ENCODE measurements around the gene HECW1. TPM values are rescaled to one million over a fixed set of nuclear protein-coding genes. Genes with fewer than 3 reads are reported as not detected.
"Not testable (repeated sequence)": the region's sequence is repeated elsewhere in the genome, so short reads cannot be mapped to it uniquely, and the experiment has no call there.

The HECW1 gene
- polyA plus RNA-seq, 3 donors, result 6.6 to 7.0 (median 6.7) TPM

- DNase-seq (ENCODE audit: extremely low read depth in 1 of 11, low read depth in 9 of 11, low spot score in 4 of 11), result no peak
Observed at GRCh38 chr7:43568529-43568928, 456.1 kb downstream of the HECW1 start.

GRCh38 chr7:43569424-43569823, 457.0 kb downstream of the HECW1 start:
- no peak for DNase-seq (ENCODE audit: extremely low read depth in 1 of 11, low read depth in 9 of 11, low spot score in 4 of 11)

- no peak for DNase-seq (ENCODE audit: extremely low read depth in 1 of 11, low read depth in 9 of 11, low spot score in 4 of 11)
Observed at GRCh38 chr7:43570688-43571365, 458.4 kb downstream of the HECW1 start.

- DNase-seq (ENCODE audit: extremely low read depth in 1 of 11, low read depth in 9 of 11, low spot score in 4 of 11), result no peak
Observed at GRCh38 chr7:43572516-43573049, 460.1 kb downstream of the HECW1 start.

- DNase-seq (ENCODE audit: extremely low read depth in 1 of 11, low read depth in 9 of 11, low spot score in 4 of 11), result not testable (repeated sequence)
Observed at GRCh38 chr7:43573832-43574231, 461.4 kb downstream of the HECW1 start.

- DNase-seq (ENCODE audit: extremely low read depth in 1 of 11, low read depth in 9 of 11, low spot score in 4 of 11), result no peak
Observed at GRCh38 chr7:43575506-43575905, 463.1 kb downstream of the HECW1 start.

GRCh38 chr7:43576241-43576640, 463.8 kb downstream of the HECW1 start:
- no peak for DNase-seq (ENCODE audit: extremely low read depth in 1 of 11, low read depth in 9 of 11, low spot score in 4 of 11)

GRCh38 chr7:43577485-43577951, 465.1 kb downstream of the HECW1 start:
- DNase-seq (ENCODE audit: extremely low read depth in 1 of 11, low read depth in 9 of 11, low spot score in 4 of 11), result no peak

GRCh38 chr7:43582503-43583423, 470.3 kb downstream of the HECW1 start, which contains the start of gene STK17A:
STK17A (plus strand) TSS chr7:43583108; CDS start chr7:43583244, 136 bp downstream.
- DNase-seq (ENCODE audit: extremely low read depth in 1 of 11, low read depth in 9 of 11, low spot score in 4 of 11), result peak; percentile 72 to 92 (median 87)

- DNase-seq (ENCODE audit: extremely low read depth in 1 of 11, low read depth in 9 of 11, low spot score in 4 of 11), result peak in 9 of 11 donors; percentile 15 to 63 (median 45)
Observed at GRCh38 chr7:43583424-43584194, 471.2 kb downstream of the HECW1 start.

- DNase-seq (ENCODE audit: extremely low read depth in 1 of 11, low read depth in 9 of 11, low spot score in 4 of 11), result peak in 1 of 11 donors; percentile 8
Observed at GRCh38 chr7:43584195-43584586, 471.7 kb downstream of the HECW1 start.

- DNase-seq (ENCODE audit: extremely low read depth in 1 of 11, low read depth in 9 of 11, low spot score in 4 of 11), result not testable (repeated sequence)
Observed at GRCh38 chr7:43584733-43585132, 472.3 kb downstream of the HECW1 start.

- no peak for DNase-seq (ENCODE audit: extremely low read depth in 1 of 11, low read depth in 9 of 11, low spot score in 4 of 11)
Observed at GRCh38 chr7:43585562-43585961, 473.1 kb downstream of the HECW1 start.

- peak in 1 of 11 donors; percentile 9 for DNase-seq (ENCODE audit: extremely low read depth in 1 of 11, low read depth in 9 of 11, low spot score in 4 of 11)
Observed at GRCh38 chr7:43586251-43586900, 473.9 kb downstream of the HECW1 start.

- no peak for DNase-seq (ENCODE audit: extremely low read depth in 1 of 11, low read depth in 9 of 11, low spot score in 4 of 11)
Observed at GRCh38 chr7:43588477-43589132, 476.2 kb downstream of the HECW1 start.

- no peak for DNase-seq (ENCODE audit: extremely low read depth in 1 of 11, low read depth in 9 of 11, low spot score in 4 of 11)
Observed at GRCh38 chr7:43589133-43589478, 476.7 kb downstream of the HECW1 start.

- DNase-seq (ENCODE audit: extremely low read depth in 1 of 11, low read depth in 9 of 11, low spot score in 4 of 11), result no peak
Observed at GRCh38 chr7:43589728-43590127, 477.3 kb downstream of the HECW1 start.

Data from renal cortex interstitium (tissue), 11 donors.